Measurements from ENCODE around the gene RALY. TPM values are rescaled to one million over a fixed set of nuclear protein-coding genes. Genes with fewer than 3 reads are reported as not detected.

Gene RALY
- total RNA-seq, 1 donor from 2014 or later, result 123 TPM

- H3K27me3 ChIP-seq, result no peaks in the 10 kb centered on the region
- TF ChIP-seq POLR2AphosphoS5 (IDR thresholded peaks at IDR 0.05; ENCODE audit: insufficient read depth in 1 of 2, low read depth in 1 of 2) (no peak), CTCF (IDR thresholded peaks at IDR 0.05) (no peak), POLR2A (IDR thresholded peaks at IDR 0.05) (no peak)
- H3K27ac ChIP-seq, result no peak overlapping the region
- H3K9me3 ChIP-seq, result no peaks in the 10 kb centered on the region
- no peak for DNase-seq (ENCODE audit: extremely low spot score in 2 of 2)
- peaks cover 87% of the 10 kb centered on the region for H3K4me1 ChIP-seq
- H3K36me3 ChIP-seq, result no peaks in the 10 kb centered on the region
- no peak overlapping the region for H3K4me3 ChIP-seq
- intact Hi-C loops (cut with DNase I), result no loop called here
Observed at GRCh38 chr20:34042262-34042661, 48.6 kb downstream of the RALY start.

GRCh38 chr20:34043025-34043424, 49.3 kb downstream of the RALY start:
- Histone ChIP-seq H3K4me1 (peaks cover 80% of the 10 kb centered on the region), H3K36me3 (no peaks in the 10 kb centered on the region), H3K27ac (peak overlapping the region; percentile 25), H3K27me3 (no peaks in the 10 kb centered on the region), H3K9me3 (no peaks in the 10 kb centered on the region), H3K4me3 (no peak overlapping the region)
- DNase-seq (ENCODE audit: extremely low spot score in 2 of 2), result no peak
- intact Hi-C loops (cut with DNase I), result no loop called here
- TF ChIP-seq CTCF (IDR thresholded peaks at IDR 0.05) (no peak), POLR2AphosphoS5 (IDR thresholded peaks at IDR 0.05; ENCODE audit: insufficient read depth in 1 of 2, low read depth in 1 of 2) (no peak), POLR2A (IDR thresholded peaks at IDR 0.05) (no peak)

GRCh38 chr20:34045294-34045693, 51.6 kb downstream of the RALY start:
- Histone ChIP-seq H3K27me3 (no peaks in the 10 kb centered on the region), H3K27ac (no peak overlapping the region), H3K9me3 (no peaks in the 10 kb centered on the region), H3K4me1 (peaks cover 63% of the 10 kb centered on the region), H3K4me3 (no peak overlapping the region), H3K36me3 (no peaks in the 10 kb centered on the region)
- intact Hi-C loops (cut with DNase I), result no loop called here
- TF ChIP-seq POLR2AphosphoS5 (IDR thresholded peaks at IDR 0.05; ENCODE audit: insufficient read depth in 1 of 2, low read depth in 1 of 2) (no peak), POLR2A (IDR thresholded peaks at IDR 0.05) (no peak), CTCF (IDR thresholded peaks at IDR 0.05) (no peak)
- no peak for DNase-seq (ENCODE audit: extremely low spot score in 2 of 2)

- no peaks in the 10 kb centered on the region for H3K9me3 ChIP-seq
- no peak for TF ChIP-seq POLR2AphosphoS5 (IDR thresholded peaks at IDR 0.05; ENCODE audit: insufficient read depth in 1 of 2, low read depth in 1 of 2)
- H3K27ac ChIP-seq, result no peak overlapping the region
- H3K4me3 ChIP-seq, result no peak overlapping the region
- DNase-seq (ENCODE audit: extremely low spot score in 2 of 2), result no peak
- no peaks in the 10 kb centered on the region for H3K36me3 ChIP-seq
- no peaks in the 10 kb centered on the region for H3K27me3 ChIP-seq
- intact Hi-C loops (cut with DNase I), result no loop called here
- H3K4me1 ChIP-seq, result peaks cover 63% of the 10 kb centered on the region
Observed at GRCh38 chr20:34045930-34046725, 52.4 kb downstream of the RALY start.

- TF ChIP-seq POLR2A (IDR thresholded peaks at IDR 0.05), result no peak
- peaks cover 63% of the 10 kb centered on the region for H3K4me1 ChIP-seq
- no peaks in the 10 kb centered on the region for H3K27me3 ChIP-seq
- intact Hi-C loops (cut with DNase I), result no loop called here
- no peaks in the 10 kb centered on the region for H3K9me3 ChIP-seq
- H3K27ac ChIP-seq, result no peak overlapping the region
- H3K36me3 ChIP-seq, result no peaks in the 10 kb centered on the region
- H3K4me3 ChIP-seq, result no peak overlapping the region
- no peak for DNase-seq (ENCODE audit: extremely low spot score in 2 of 2)
Observed at GRCh38 chr20:34047010-34047687, 53.4 kb downstream of the RALY start.

GRCh38 chr20:34047917-34048316, 54.2 kb downstream of the RALY start:
- no peaks in the 10 kb centered on the region for H3K9me3 ChIP-seq
- peaks cover 61% of the 10 kb centered on the region for H3K4me1 ChIP-seq
- no peak for DNase-seq (ENCODE audit: extremely low spot score in 2 of 2)
- no peaks in the 10 kb centered on the region for H3K36me3 ChIP-seq
- intact Hi-C loops (cut with DNase I), result no loop called here
- no peak overlapping the region for H3K4me3 ChIP-seq
- TF ChIP-seq CTCF (IDR thresholded peaks at IDR 0.05), result no peak
- TF ChIP-seq POLR2AphosphoS5 (IDR thresholded peaks at IDR 0.05; ENCODE audit: insufficient read depth in 1 of 2, low read depth in 1 of 2), result no peak
- no peak for TF ChIP-seq POLR2A (IDR thresholded peaks at IDR 0.05)
- H3K27me3 ChIP-seq, result no peaks in the 10 kb centered on the region
- no peak overlapping the region for H3K27ac ChIP-seq
